Left ventricle myocardium superior (tissue), 1 donor: ENCODE results near the gene OMA1. TPM values are rescaled to one million over a fixed set of nuclear protein-coding genes. Genes with fewer than 3 reads are reported as not detected.
"Not testable (repeated sequence)": the region's sequence is repeated elsewhere in the genome, so short reads cannot be mapped to it uniquely, and the experiment has no call there.

Experiments used
- ATAC-seq: fragments of 200-7000 bp; cut with Tn5 transposase; one replicate; pipeline ENCODE4 v1.9.1; 2020; ENCODE audit warnings: mild to moderate bottlenecking, moderate library complexity
- DNase-seq: peaks from one replicate; pipeline ENCODE4 v3.0.0-alpha.2; 2020
- intact Hi-C: fragments of 100-400 bp; cut with micrococcal nuclease; formaldehyde crosslinking; loops from one replicate; pipeline ENCODE4 v1.11.0; 2022
- total RNA-seq: library from RNA; stranded (reverse); fragmentation: NEBNext Ultra II Directional; extraction: Animal tissue kit (Norgen Biotek cat#: 25700); gene quantifications from one replicate; pipeline ENCODE4 v1.2.1, GENCODE V29; 2021
- donor health status: DM: no; HTN: yes; CAD: no; lungs with severe emphysema.

OMA1 gene
- total RNA-seq, 1 donor from 2014 or later, result 29.4 TPM

GRCh38 chr1:58575551-58576324 is 29.2 kb upstream of the OMA1 start:
- ATAC-seq (no peak), DNase-seq (no peak)
- intact Hi-C loops, result no loop called here

GRCh38 chr1:58574816-58575215 is 28.3 kb upstream of the OMA1 start:
- no peak for ATAC-seq
- intact Hi-C loops, result no loop called here
- DNase-seq, result no peak

- DNase-seq (no peak), ATAC-seq (no peak)
- intact Hi-C loops, result no loop called here
These were observed 27.4 kb upstream of the OMA1 start for GRCh38 chr1:58573705-58574591.

GRCh38 chr1:58573138-58573537 is 26.6 kb upstream of the OMA1 start:
- DNase-seq (no peak), ATAC-seq (no peak)
- intact Hi-C loops, result no loop called here

- intact Hi-C loops, result no loop called here
- DNase-seq, result no peak
- ATAC-seq, result no peak
These were observed 26.2 kb upstream of the OMA1 start for GRCh38 chr1:58572690-58573089.

- DNase-seq (no peak), ATAC-seq (no peak)
- intact Hi-C loops, result no loop called here
These were observed 25.1 kb upstream of the OMA1 start for GRCh38 chr1:58571616-58572015.

GRCh38 chr1:58570817-58571216 is 24.3 kb upstream of the OMA1 start:
- ATAC-seq (no peak), DNase-seq (no peak)
- intact Hi-C loops, result no loop called here

GRCh38 chr1:58570094-58570493 is 23.6 kb upstream of the OMA1 start:
- ATAC-seq, result no peak
- DNase-seq, result no peak
- intact Hi-C loops, result no loop called here

- ATAC-seq, result no peak
- no peak for DNase-seq
- intact Hi-C loops, result no loop called here
These were observed 22.4 kb upstream of the OMA1 start for GRCh38 chr1:58568911-58569310.

GRCh38 chr1:58568271-58568860 is 21.8 kb upstream of the OMA1 start:
- intact Hi-C loops, result no loop called here
- ATAC-seq, result no peak
- DNase-seq, result no peak

- no peak for ATAC-seq
- no peak for DNase-seq
- intact Hi-C loops, result no loop called here
These were observed 19.8 kb upstream of the OMA1 start for GRCh38 chr1:58566339-58566738.

GRCh38 chr1:58563715-58564114 is 17.2 kb upstream of the OMA1 start:
- ATAC-seq, intact Hi-C loops, DNase-seq: not testable (repeated sequence)

GRCh38 chr1:58561633-58562032 is 15.1 kb upstream of the OMA1 start:
- DNase-seq (no peak), ATAC-seq (no peak)
- intact Hi-C loops, result no loop called here

- intact Hi-C loops, result no loop called here
- DNase-seq (no peak), ATAC-seq (no peak)
These were observed 8.9 kb upstream of the OMA1 start for GRCh38 chr1:58555393-58555792.

GRCh38 chr1:58551186-58552140 is 4.9 kb upstream of the OMA1 start:
- DNase-seq, result no peak
- ATAC-seq, result peak; percentile 20
- intact Hi-C loops, result no loop called here

GRCh38 chr1:58549291-58549690 is 2.8 kb upstream of the OMA1 start:
- ATAC-seq, DNase-seq, intact Hi-C loops: not testable (repeated sequence)

GRCh38 chr1:58548371-58548770 is 1.8 kb upstream of the OMA1 start:
- no peak for ATAC-seq
- DNase-seq, result no peak
- intact Hi-C loops, result no loop called here

- DNase-seq, result peak; percentile 89
- intact Hi-C loops, result no loop called here
These were observed 671 bp downstream of the OMA1 start for GRCh38 chr1:58545591-58546519.

More at GRCh38 chr1:58545591-58546519, 671 bp downstream of the OMA1 start:
- peak; percentile 92 for ATAC-seq
